Neural progenitor cell (in vitro differentiated cells): ENCODE results near the gene LRRC74B.

Source experiments
- EZH2 ChIP-seq: fragments of 200-600 bp; sonication (generic); IDR thresholded peaks from 2 replicates; pipeline ENCODE4 v1.6.1; 2017; ENCODE audit warnings: antibody characterized with exemption, mild to moderate bottlenecking, moderate library complexity
- TF ChIP-seq, protein P1 (sequence below): fragments of 200-600 bp; sonication (generic); IDR thresholded peaks from 2 replicates; pipeline ENCODE4 v1.5.1; 2017; ENCODE audit warnings: antibody characterized with exemption, mild to moderate bottlenecking

DNA sequence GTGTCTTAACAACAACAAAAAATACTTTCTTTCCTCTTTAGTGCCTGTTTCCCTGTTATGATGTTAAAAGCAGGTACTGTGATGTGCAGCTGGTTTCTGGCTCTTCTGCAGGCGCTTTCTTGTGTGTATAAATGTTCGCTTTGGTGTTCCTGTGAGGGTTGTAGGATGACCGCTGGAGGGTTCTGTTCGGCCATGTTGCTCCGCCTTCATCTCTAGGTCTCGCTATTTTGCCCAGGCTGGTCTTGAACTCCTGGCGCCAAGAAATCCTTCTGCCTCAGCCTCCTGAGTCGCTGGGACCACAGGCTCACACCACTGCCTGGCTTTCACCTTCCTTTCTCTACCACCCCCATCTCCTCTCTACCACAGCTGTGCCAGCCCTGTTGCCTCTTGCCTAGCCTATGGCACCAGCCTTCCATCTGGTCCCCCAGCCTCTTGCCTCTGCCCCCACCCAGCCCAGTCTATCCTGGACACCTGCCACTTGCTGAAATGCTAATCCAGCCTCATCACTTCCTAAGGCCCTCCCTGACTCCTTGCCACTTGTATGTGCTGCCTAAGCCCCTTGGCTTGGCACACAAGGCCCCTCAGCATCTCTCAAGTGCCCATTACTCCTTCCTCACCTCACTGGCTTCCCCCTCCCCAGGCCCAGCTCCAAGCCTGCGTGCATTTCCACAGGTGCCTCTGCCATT, 5.5 kb downstream of the LRRC74B start:
- TF ChIP-seq, protein P1, sequence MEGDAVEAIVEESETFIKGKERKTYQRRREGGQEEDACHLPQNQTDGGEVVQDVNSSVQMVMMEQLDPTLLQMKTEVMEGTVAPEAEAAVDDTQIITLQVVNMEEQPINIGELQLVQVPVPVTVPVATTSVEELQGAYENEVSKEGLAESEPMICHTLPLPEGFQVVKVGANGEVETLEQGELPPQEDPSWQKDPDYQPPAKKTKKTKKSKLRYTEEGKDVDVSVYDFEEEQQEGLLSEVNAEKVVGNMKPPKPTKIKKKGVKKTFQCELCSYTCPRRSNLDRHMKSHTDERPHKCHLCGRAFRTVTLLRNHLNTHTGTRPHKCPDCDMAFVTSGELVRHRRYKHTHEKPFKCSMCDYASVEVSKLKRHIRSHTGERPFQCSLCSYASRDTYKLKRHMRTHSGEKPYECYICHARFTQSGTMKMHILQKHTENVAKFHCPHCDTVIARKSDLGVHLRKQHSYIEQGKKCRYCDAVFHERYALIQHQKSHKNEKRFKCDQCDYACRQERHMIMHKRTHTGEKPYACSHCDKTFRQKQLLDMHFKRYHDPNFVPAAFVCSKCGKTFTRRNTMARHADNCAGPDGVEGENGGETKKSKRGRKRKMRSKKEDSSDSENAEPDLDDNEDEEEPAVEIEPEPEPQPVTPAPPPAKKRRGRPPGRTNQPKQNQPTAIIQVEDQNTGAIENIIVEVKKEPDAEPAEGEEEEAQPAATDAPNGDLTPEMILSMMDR: no peak
- TF ChIP-seq EZH2: no peak
